WTC11 (cell line): ENCODE data around the gene GPI. TPM values are rescaled to one million over a fixed set of nuclear protein-coding genes. Genes with fewer than 3 reads are reported as not detected.

Source experiments
- ETV6 ChIP-seq: sonication (generic); formaldehyde crosslinking; IDR thresholded peaks from 2 replicates; pipeline ENCODE4 v1.8.1; 2022; ENCODE audit warnings: mild to moderate bottlenecking, missing genetic modification reagents
- FOXJ3 ChIP-seq: sonication (generic); formaldehyde crosslinking; IDR thresholded peaks from 2 replicates; pipeline ENCODE4 v1.9.0; 2021; ENCODE audit warnings: missing genetic modification reagents, mild to moderate bottlenecking, borderline replicate concordance
- FOXP1 ChIP-seq: sonication (generic); formaldehyde crosslinking; IDR thresholded peaks from 2 replicates; pipeline ENCODE4 v1.8.0; 2022; ENCODE audit warnings: missing genetic modification reagents, mild to moderate bottlenecking, moderate library complexity, borderline replicate concordance
- HMGA2 ChIP-seq: fragments of 250-450 bp; sonication (Bioruptor Pico); IDR thresholded peaks from 2 replicates; pipeline ENCODE4 v1.4.0; 2021; ENCODE audit warnings: mild to moderate bottlenecking, moderate library complexity
- MXD4 ChIP-seq: fragments of 250-450 bp; sonication (Bioruptor Pico); IDR thresholded peaks from 2 replicates; pipeline ENCODE4 v1.8.0; 2021; ENCODE audit warnings: mild to moderate bottlenecking, moderate library complexity, borderline replicate concordance
- MYBL2 ChIP-seq: sonication (generic); formaldehyde crosslinking; IDR thresholded peaks from 2 replicates; pipeline ENCODE4 v1.8.1; 2023; ENCODE audit warnings: mild to moderate bottlenecking, moderate library complexity, missing genetic modification reagents
- SMAD3 ChIP-seq: sonication (generic); formaldehyde crosslinking; IDR thresholded peaks from 2 replicates; pipeline ENCODE4 v1.8.0; 2022; ENCODE audit warnings: missing genetic modification reagents, mild to moderate bottlenecking, borderline replicate concordance
- ZNF317 ChIP-seq: sonication (generic); formaldehyde crosslinking; IDR thresholded peaks from 2 replicates; pipeline ENCODE4 v1.8.1; 2023; ENCODE audit warnings: low read depth, mild to moderate bottlenecking, moderate library complexity, missing genetic modification reagents, borderline replicate concordance
- ZNF423 ChIP-seq: fragments of 250-450 bp; sonication (Bioruptor Pico); IDR thresholded peaks from 2 replicates; pipeline ENCODE4 v2.1.2; 2022; ENCODE audit warnings: mild to moderate bottlenecking, moderate library complexity
- ZNF671 ChIP-seq: fragments of 250-450 bp; sonication (Bioruptor Pico); IDR thresholded peaks from 2 replicates; pipeline ENCODE4 v1.8.0; 2021; ENCODE audit warnings: mild to moderate bottlenecking
- total RNA-seq: library from RNA; stranded (reverse); gene quantifications from 3 replicates; pipeline ENCODE4 v1.2.3, GENCODE V29; 2021
- TF ChIP-seq, protein P1 (sequence below): fragments of 250-450 bp; sonication (Bioruptor Pico); IDR thresholded peaks from 2 replicates; pipeline ENCODE4 v1.9.0; 2021; ENCODE audit warnings: mild to moderate bottlenecking, borderline replicate concordance
- TF ChIP-seq, protein P2 (sequence below): sonication (generic); formaldehyde crosslinking; IDR thresholded peaks from 2 replicates; pipeline ENCODE4 v1.8.1; 2023; ENCODE audit warnings: mild to moderate bottlenecking, missing genetic modification reagents
- TF ChIP-seq, protein P3 (sequence below): sonication (generic); formaldehyde crosslinking; IDR thresholded peaks from 2 replicates; pipeline ENCODE4 v1.8.0; 2022; ENCODE audit warnings: mild to moderate bottlenecking, missing genetic modification reagents
- TF ChIP-seq, protein P4 (sequence below): sonication (generic); formaldehyde crosslinking; IDR thresholded peaks from 2 replicates; pipeline ENCODE4 v1.8.0; 2023; ENCODE audit warnings: missing genetic modification reagents, mild to moderate bottlenecking, borderline replicate concordance

The GPI gene
- total RNA-seq, 1 experiment from 2014 or later: 389 TPM

DNA sequence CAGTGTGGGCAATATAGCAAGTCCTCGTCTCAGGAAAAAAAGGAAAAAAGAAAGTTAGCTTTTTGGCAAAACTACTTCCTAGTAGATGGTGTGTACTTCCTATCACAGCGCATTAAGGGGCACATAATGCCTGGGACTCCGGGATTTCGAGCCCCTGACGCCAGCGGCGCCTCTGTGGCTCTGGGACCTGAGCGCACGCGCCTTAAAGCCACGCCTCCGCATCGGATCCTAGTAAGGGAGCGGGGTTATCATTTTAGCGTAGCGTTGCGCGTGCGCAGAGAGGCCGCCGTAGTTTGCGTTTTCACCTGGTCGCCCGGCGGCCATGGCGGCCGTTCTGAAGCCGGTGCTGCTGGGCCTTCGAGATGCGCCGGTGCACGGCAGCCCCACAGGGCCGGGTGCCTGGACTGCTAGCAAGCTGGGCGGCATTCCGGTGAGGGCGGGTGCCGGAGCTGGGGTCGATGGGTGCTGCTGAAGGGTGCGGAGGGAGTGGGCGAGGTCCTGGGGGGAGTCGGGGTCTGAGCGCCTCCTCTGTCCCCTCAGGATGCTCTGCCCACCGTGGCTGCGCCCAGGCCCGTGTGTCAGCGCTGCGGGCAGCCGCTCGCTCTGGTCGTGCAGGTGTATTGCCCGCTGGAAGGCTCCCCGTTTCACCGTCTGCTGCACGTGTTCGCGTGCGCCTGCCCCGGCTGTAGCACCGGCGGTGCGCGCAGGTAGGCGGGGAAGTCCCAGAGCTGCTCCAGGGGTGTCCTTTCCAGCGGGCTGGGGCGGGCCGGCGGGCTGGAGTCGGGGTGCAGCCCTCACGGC lies 39.3 kb downstream of the GPI start, which contains the start of gene PDCD2L (continued):
- TF ChIP-seq, protein P1, sequence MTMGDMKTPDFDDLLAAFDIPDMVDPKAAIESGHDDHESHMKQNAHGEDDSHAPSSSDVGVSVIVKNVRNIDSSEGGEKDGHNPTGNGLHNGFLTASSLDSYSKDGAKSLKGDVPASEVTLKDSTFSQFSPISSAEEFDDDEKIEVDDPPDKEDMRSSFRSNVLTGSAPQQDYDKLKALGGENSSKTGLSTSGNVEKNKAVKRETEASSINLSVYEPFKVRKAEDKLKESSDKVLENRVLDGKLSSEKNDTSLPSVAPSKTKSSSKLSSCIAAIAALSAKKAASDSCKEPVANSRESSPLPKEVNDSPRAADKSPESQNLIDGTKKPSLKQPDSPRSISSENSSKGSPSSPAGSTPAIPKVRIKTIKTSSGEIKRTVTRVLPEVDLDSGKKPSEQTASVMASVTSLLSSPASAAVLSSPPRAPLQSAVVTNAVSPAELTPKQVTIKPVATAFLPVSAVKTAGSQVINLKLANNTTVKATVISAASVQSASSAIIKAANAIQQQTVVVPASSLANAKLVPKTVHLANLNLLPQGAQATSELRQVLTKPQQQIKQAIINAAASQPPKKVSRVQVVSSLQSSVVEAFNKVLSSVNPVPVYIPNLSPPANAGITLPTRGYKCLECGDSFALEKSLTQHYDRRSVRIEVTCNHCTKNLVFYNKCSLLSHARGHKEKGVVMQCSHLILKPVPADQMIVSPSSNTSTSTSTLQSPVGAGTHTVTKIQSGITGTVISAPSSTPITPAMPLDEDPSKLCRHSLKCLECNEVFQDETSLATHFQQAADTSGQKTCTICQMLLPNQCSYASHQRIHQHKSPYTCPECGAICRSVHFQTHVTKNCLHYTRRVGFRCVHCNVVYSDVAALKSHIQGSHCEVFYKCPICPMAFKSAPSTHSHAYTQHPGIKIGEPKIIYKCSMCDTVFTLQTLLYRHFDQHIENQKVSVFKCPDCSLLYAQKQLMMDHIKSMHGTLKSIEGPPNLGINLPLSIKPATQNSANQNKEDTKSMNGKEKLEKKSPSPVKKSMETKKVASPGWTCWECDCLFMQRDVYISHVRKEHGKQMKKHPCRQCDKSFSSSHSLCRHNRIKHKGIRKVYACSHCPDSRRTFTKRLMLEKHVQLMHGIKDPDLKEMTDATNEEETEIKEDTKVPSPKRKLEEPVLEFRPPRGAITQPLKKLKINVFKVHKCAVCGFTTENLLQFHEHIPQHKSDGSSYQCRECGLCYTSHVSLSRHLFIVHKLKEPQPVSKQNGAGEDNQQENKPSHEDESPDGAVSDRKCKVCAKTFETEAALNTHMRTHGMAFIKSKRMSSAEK (CRISPR knock-in tag): no peak
- TF ChIP-seq FOXJ3 (CRISPR knock-in tag) (no peak), FOXP1 (CRISPR knock-in tag) (peak; percentile 81), ZNF671 (CRISPR knock-in tag) (no peak), ZNF317 (CRISPR knock-in tag) (peak; percentile 35), HMGA2 (CRISPR knock-in tag) (no peak), ETV6 (peak; percentile 96; the same call in 1 of the 2 replicates), MXD4 (CRISPR knock-in tag) (no peak), SMAD3 (peak; percentile 97), ZNF423 (CRISPR knock-in tag) (no peak), MYBL2 (peak; percentile 79; the same call in 1 of the 2 replicates)
- TF ChIP-seq, protein P2, sequence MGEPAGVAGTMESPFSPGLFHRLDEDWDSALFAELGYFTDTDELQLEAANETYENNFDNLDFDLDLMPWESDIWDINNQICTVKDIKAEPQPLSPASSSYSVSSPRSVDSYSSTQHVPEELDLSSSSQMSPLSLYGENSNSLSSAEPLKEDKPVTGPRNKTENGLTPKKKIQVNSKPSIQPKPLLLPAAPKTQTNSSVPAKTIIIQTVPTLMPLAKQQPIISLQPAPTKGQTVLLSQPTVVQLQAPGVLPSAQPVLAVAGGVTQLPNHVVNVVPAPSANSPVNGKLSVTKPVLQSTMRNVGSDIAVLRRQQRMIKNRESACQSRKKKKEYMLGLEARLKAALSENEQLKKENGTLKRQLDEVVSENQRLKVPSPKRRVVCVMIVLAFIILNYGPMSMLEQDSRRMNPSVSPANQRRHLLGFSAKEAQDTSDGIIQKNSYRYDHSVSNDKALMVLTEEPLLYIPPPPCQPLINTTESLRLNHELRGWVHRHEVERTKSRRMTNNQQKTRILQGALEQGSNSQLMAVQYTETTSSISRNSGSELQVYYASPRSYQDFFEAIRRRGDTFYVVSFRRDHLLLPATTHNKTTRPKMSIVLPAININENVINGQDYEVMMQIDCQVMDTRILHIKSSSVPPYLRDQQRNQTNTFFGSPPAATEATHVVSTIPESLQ (CRISPR knock-in tag): 0 out of 2 replicates have a peak, but pooled peaks have one; percentile 13
- TF ChIP-seq, protein P3, sequence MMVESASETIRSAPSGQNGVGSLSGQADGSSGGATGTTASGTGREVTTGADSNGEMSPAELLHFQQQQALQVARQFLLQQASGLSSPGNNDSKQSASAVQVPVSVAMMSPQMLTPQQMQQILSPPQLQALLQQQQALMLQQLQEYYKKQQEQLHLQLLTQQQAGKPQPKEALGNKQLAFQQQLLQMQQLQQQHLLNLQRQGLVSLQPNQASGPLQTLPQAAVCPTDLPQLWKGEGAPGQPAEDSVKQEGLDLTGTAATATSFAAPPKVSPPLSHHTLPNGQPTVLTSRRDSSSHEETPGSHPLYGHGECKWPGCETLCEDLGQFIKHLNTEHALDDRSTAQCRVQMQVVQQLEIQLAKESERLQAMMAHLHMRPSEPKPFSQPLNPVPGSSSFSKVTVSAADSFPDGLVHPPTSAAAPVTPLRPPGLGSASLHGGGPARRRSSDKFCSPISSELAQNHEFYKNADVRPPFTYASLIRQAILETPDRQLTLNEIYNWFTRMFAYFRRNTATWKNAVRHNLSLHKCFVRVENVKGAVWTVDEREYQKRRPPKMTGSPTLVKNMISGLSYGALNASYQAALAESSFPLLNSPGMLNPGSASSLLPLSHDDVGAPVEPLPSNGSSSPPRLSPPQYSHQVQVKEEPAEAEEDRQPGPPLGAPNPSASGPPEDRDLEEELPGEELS: peak; percentile 97
- TF ChIP-seq, protein P4, sequence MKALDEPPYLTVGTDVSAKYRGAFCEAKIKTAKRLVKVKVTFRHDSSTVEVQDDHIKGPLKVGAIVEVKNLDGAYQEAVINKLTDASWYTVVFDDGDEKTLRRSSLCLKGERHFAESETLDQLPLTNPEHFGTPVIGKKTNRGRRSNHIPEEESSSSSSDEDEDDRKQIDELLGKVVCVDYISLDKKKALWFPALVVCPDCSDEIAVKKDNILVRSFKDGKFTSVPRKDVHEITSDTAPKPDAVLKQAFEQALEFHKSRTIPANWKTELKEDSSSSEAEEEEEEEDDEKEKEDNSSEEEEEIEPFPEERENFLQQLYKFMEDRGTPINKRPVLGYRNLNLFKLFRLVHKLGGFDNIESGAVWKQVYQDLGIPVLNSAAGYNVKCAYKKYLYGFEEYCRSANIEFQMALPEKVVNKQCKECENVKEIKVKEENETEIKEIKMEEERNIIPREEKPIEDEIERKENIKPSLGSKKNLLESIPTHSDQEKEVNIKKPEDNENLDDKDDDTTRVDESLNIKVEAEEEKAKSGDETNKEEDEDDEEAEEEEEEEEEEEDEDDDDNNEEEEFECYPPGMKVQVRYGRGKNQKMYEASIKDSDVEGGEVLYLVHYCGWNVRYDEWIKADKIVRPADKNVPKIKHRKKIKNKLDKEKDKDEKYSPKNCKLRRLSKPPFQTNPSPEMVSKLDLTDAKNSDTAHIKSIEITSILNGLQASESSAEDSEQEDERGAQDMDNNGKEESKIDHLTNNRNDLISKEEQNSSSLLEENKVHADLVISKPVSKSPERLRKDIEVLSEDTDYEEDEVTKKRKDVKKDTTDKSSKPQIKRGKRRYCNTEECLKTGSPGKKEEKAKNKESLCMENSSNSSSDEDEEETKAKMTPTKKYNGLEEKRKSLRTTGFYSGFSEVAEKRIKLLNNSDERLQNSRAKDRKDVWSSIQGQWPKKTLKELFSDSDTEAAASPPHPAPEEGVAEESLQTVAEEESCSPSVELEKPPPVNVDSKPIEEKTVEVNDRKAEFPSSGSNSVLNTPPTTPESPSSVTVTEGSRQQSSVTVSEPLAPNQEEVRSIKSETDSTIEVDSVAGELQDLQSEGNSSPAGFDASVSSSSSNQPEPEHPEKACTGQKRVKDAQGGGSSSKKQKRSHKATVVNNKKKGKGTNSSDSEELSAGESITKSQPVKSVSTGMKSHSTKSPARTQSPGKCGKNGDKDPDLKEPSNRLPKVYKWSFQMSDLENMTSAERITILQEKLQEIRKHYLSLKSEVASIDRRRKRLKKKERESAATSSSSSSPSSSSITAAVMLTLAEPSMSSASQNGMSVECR (CRISPR knock-in tag): peak; percentile 57; the same call in 1 of the 2 replicates
- TF ChIP-seq, all 79 proteins: peak for 33
